ENCODE results near the gene RPP30. TPM values are rescaled to one million over a fixed set of nuclear protein-coding genes. Genes with fewer than 3 reads are reported as not detected.
"Not testable (repeated sequence)": the region's sequence is repeated elsewhere in the genome, so short reads cannot be mapped to it uniquely, and the experiment has no call there.

Gene RPP30
- total RNA-seq, 1 donor from 2014 or later = 52.0 TPM

- intact Hi-C loops (cut with micrococcal nuclease) = no loop called here
Observed at GRCh38 chr10:90939116-90939515, 67.3 kb downstream of the RPP30 start.

DNA sequence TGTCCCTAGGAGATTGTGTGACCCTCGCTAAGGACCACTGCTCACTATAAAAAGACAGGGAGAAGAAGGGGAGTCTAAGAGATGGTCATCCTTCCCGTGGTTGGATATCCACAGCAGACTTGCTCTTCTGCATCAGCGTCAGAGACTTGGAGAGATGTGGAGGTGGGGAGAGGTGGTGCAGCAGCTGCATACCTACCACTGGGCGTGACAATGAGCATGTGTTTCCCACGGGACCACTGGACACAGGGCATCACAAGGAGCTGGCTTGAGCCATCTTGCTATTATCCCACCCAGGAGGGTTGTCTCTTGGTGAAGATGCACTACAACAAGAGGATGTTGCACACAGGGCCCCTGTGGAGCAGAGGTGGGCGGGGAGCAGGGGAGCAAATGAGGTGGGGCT is 67.9 kb downstream of the RPP30 start:
- intact Hi-C loops (cut with micrococcal nuclease) = no loop called here

GRCh38 chr10:90942980-90943379 is 71.2 kb downstream of the RPP30 start:
- intact Hi-C loops (cut with micrococcal nuclease) = not testable (repeated sequence)

DNA sequence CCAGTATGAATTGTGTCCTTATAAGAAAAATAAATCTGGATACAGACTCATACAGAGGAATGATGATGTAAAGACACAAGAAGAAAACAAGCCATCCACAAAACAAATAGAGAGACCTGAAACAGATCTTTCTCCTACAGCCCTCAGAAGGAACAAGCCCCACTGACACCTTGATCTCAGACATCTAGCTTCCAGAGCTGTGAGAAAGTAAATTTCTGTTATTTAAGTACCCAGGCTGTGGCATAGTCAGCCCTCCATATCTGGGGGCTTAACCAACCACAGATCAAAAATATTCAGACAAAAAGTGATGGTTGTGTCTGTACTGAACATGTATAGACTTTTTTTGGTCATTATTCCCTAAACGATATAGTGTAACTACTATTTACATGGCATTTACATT is 73.0 kb downstream of the RPP30 start:
- intact Hi-C loops (cut with micrococcal nuclease) = no loop called here

DNA sequence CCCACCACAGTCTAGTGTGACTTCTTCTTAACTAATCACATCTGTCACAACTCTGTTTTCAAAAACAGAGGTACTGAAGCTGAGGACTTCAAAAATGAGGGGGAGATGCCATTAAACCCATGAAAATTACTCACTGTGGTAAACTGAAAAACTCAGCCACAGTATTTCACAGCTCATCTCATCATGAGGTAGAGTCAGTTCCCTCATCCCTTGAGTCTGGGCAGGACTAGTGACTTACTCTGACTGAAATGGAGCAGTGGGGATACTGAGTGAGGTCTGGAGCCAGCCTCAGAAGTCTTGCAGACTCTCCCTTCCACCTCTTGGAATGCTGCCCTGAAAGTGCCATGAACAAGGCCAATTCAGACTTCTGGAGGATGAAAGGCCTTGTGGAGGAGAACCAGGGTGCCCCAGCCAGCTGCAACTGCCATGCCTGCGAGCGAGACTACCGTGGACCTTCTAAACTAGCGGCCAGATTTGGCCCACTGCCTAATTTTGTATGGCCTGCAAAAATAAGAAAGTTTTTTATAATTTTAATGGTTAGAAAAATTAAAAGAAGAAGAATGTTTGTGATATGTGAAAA is 73.8 kb downstream of the RPP30 start:
- intact Hi-C loops (cut with micrococcal nuclease) = no loop called here

- intact Hi-C loops (cut with micrococcal nuclease) = loop anchor here (1.0 kb wide), 2 partner anchors 36 to 304 kb away; no protein-coding TSS in a partner anchor
Observed at GRCh38 chr10:90947030-90947960, 75.5 kb downstream of the RPP30 start.

Other genes with a start within 250 kb of the RPP30 start
- not detected in 2 replicates for gene HTR7, start 13.9 kb upstream of the RPP30 start, total RNA-seq
- gene ANKRD1, start 49.1 kb downstream of the RPP30 start, total RNA-seq = not detected in 2 replicates

All from T-helper 1 cell treated with Interleukin-12 subunit alpha and Interleukin-12 subunit beta and Interleukin-4 antibody, amounts not matched to agents 30 ng/mL and 1 ng/mL, for 36 hours (primary cell).